Gastroesophageal sphincter (tissue), 3 donors: ENCODE measurements around the gene ADARB1.

ENCODE experiments used
- POLR2A ChIP-seq, 2 donors: fragments of 450-650 bp; IDR thresholded peaks; one replicate each; pipeline ENCODE4 v1.6.1; 2017; ENCODE audit warnings: antibody characterized with exemption in 2 of 2, mild to moderate bottlenecking in 2 of 2, moderate library complexity in 1 of 2
- TF ChIP-seq, protein P1 (sequence below), 4 experiments: fragments of 200-600 bp in 2 of 4; fragments of 450-650 bp in 2 of 4; sonication (generic) in 1 of 4; IDR thresholded peaks; one replicate each; pipeline ENCODE4 v1.5.1; 2017 to 2019; ENCODE audit warnings: antibody characterized with exemption in 4 of 4, mild to moderate bottlenecking in 2 of 4, moderate library complexity in 2 of 4

DNA sequence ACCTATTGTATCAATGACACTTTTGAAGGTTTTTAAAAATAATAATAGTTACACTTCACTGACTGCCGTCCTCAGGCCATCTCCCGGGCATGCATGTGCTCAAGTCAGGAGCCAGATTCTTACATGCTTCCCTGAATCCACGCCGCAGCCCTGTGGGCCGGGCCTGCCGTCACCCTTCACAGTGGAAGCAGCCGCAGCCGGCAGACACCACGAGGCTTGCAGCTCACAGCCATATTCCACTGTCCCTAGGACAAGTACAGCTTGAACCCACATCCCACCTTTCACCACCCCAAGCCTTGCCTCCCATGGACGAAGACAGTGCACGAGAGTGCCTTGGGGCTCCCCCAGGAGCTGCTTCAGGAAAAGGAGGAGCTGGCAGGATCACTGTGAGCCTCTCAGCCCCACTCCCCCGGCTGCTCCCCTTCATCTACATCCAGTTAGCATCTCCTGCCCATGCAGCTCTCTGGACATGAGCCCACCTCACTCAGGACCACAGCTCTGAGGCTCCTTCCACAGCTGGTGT lies 136.1 kb downstream of the ADARB1 start:
- no peak for TF ChIP-seq POLR2A (IDR thresholded peaks at IDR 0.05)
- TF ChIP-seq, protein P1, sequence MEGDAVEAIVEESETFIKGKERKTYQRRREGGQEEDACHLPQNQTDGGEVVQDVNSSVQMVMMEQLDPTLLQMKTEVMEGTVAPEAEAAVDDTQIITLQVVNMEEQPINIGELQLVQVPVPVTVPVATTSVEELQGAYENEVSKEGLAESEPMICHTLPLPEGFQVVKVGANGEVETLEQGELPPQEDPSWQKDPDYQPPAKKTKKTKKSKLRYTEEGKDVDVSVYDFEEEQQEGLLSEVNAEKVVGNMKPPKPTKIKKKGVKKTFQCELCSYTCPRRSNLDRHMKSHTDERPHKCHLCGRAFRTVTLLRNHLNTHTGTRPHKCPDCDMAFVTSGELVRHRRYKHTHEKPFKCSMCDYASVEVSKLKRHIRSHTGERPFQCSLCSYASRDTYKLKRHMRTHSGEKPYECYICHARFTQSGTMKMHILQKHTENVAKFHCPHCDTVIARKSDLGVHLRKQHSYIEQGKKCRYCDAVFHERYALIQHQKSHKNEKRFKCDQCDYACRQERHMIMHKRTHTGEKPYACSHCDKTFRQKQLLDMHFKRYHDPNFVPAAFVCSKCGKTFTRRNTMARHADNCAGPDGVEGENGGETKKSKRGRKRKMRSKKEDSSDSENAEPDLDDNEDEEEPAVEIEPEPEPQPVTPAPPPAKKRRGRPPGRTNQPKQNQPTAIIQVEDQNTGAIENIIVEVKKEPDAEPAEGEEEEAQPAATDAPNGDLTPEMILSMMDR (IDR thresholded peaks at IDR 0.05): no peak
